ENCODE measurements around the gene BNIPL.

Gene BNIPL

DNA sequence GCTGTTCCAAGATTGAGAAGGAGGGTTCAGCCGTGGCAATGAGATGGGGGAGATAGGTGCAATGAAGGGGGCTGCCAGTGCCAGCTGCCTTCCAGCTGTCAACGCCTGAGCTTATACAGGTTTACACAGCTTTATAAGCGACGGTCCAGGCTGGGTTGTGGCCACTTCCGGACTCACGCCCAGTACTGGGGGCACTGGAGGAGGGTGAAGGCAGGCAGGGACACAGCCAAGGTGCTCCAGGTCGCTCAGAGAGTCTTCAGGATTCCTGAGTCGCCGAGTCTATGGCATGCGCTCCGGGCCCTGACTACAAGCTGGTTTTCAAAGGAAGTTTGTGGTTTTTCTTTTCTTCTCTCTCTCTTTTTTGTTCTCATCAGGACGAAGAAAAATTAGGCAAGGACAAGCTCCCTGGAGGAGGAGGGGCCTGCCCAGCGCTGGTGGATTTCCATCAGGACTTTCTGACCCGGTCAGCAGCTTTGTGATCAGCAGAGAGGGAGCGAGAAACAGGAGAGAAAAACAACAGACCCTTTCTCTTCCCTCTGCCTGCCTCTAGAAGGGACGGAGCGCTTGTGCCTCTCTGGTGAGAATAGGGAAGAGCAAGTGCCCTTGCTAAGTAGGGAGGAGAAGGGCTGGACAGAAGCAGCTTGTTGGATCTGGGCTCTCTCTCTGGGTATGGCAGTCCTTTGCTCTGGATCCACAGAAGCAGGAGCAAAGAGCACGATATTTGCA lies 29.9 kb upstream of the BNIPL start, which contains the start of gene MINDY1:
MINDY1 (minus strand) TSS at position 576 of the 726 bp plus-strand sequence. CDS start 4,285 bp downstream, outside the sequence.
- Histone ChIP-seq H3K9me3 (ENCODE audit: insufficient read depth, low read length) (no peaks in the 10 kb centered on the region), H3K27me3 (ENCODE audit: low read depth, low read length) (no peaks in the 10 kb centered on the region), H3K4me2 (ENCODE audit: low read length) (peak within 1 kb of the TSS; percentile 86), H3K27ac (ENCODE audit: low read length) (no peak within 1 kb of the TSS), H3K36me3 (replicated peaks; ENCODE audit: low read depth, low read length) (no peaks in the 10 kb centered on the region), H4K20me1 (ENCODE audit: insufficient read depth, low read length) (no peaks in the 10 kb centered on the region), H3K9ac (ENCODE audit: low read length) (peak within 1 kb of the TSS; percentile 56), H2AFZ (ENCODE audit: low read depth, low read length) (peak within 1 kb of the TSS; percentile 88), H3K79me2 (ENCODE audit: low read length) (peaks cover 14% of the 10 kb centered on the region; the same call in 1 of the 2 replicates), H3K4me3 (ENCODE audit: low read length) (peak within 1 kb of the TSS; percentile 90), H3K4me1 (ENCODE audit: low read length) (peaks cover 33% of the 10 kb centered on the region)
- TF ChIP-seq, protein P1, sequence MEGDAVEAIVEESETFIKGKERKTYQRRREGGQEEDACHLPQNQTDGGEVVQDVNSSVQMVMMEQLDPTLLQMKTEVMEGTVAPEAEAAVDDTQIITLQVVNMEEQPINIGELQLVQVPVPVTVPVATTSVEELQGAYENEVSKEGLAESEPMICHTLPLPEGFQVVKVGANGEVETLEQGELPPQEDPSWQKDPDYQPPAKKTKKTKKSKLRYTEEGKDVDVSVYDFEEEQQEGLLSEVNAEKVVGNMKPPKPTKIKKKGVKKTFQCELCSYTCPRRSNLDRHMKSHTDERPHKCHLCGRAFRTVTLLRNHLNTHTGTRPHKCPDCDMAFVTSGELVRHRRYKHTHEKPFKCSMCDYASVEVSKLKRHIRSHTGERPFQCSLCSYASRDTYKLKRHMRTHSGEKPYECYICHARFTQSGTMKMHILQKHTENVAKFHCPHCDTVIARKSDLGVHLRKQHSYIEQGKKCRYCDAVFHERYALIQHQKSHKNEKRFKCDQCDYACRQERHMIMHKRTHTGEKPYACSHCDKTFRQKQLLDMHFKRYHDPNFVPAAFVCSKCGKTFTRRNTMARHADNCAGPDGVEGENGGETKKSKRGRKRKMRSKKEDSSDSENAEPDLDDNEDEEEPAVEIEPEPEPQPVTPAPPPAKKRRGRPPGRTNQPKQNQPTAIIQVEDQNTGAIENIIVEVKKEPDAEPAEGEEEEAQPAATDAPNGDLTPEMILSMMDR (IDR thresholded peaks at IDR 0.05; ENCODE audit: low read depth, low read length) = peak; percentile 28; the same call in 1 of the 2 replicates
- no peak for TF ChIP-seq EZH2phosphoT487 (IDR thresholded peaks at IDR 0.05; ENCODE audit: low read depth)

DNA sequence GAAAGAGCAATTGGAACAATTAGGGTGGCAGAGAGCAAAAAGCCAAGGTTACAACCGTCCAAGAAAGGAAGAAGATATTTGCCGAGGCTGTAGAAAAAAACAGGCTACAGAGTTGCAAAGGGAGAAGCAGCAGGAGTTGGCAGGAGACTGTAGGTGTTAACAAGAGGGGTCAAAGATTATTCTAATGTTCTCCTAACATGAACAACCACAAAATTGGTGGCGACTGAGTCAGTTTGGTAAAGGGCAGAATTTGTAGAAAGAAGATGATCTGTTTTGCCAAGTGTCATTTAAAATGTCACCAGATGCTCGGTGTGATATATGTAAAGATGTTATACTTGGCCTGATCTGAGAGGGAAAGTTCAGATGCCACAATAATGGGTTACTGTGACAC lies 28.5 kb upstream of the BNIPL start:
- TF ChIP-seq, protein P1 (IDR thresholded peaks at IDR 0.05; ENCODE audit: low read depth, low read length) = no peak
- TF ChIP-seq EZH2phosphoT487 (IDR thresholded peaks at IDR 0.05; ENCODE audit: low read depth) = no peak
- Histone ChIP-seq H3K4me3 (ENCODE audit: low read length) (peak overlapping the region; percentile 90), H3K4me2 (ENCODE audit: low read length) (peak overlapping the region; percentile 70), H3K9me3 (ENCODE audit: insufficient read depth, low read length) (no peaks in the 10 kb centered on the region), H3K4me1 (ENCODE audit: low read length) (peaks cover 33% of the 10 kb centered on the region), H4K20me1 (ENCODE audit: insufficient read depth, low read length) (no peaks in the 10 kb centered on the region), H3K36me3 (replicated peaks; ENCODE audit: low read depth, low read length) (no peaks in the 10 kb centered on the region), H2AFZ (ENCODE audit: low read depth, low read length) (peak overlapping the region; percentile 63; the same call in 1 of the 2 replicates), H3K79me2 (ENCODE audit: low read length) (peaks cover 14% of the 10 kb centered on the region; the same call in 1 of the 2 replicates), H3K9ac (ENCODE audit: low read length) (peak overlapping the region; percentile 46), H3K27me3 (ENCODE audit: low read depth, low read length) (no peaks in the 10 kb centered on the region), H3K27ac (ENCODE audit: low read length) (no peak overlapping the region)

DNA sequence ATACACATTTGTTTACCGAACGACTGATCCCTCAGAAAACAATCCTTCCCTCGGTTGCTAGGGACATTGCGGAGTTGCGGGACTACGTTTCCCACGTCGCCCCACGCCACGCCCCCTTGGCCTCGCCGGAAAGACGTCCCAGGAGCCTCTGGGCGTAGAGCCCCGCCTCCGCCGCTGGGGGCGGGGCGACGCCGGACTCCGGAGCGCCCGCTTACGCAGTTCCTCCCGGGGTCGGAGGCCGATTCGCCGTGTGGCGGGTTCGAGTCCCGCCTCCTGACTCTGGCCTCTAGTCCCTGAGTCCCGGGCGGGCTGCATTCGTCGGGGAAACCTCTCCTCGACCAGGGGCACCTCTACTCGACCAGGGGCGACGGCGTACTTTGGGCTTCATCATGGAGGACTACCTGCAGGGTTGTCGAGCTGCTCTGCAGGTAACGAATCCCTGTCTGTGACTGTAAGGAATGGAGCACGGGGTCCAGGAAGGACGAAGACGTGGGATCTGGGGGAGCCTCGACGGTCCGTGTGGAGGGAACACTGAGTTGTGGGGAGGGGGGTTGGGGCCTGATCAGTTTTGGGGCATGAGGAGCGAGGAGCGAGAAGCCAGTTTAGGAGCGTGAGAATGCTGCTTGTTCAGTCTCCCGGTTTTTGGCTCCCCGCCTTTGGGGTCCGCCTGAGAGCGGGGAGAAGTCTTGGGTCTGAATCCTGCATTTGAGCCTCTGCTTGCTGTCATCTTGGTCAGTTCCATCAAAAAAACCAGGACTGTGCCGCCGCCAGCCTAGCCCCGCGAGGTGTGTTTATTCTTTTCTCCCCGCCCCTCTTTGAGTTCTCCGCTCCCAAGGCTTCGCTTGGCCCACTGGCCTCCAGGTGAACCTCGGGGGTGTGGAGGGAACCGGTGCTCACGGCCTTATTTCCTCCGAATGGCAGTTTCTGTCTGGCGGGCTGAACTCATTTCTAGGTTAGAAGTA lies 27.9 kb upstream of the BNIPL start, which contains the start of gene PRUNE1:
PRUNE1 (plus strand) TSS at position 206 of the 962 bp plus-strand sequence; CDS start at position 390, 184 bp downstream.
- peak within 1 kb of the TSS; percentile 97 for H2AFZ ChIP-seq (ENCODE audit: low read depth, low read length)
- peaks cover 33% of the 10 kb centered on the region for H3K4me1 ChIP-seq (ENCODE audit: low read length)
- TF ChIP-seq EZH2phosphoT487 (IDR thresholded peaks at IDR 0.05; ENCODE audit: low read depth) = no peak
- TF ChIP-seq, protein P1 (IDR thresholded peaks at IDR 0.05; ENCODE audit: low read depth, low read length) = no peak
- peak within 1 kb of the TSS; percentile 85 for H3K4me2 ChIP-seq (ENCODE audit: low read length)
- H4K20me1 ChIP-seq (ENCODE audit: insufficient read depth, low read length) = no peaks in the 10 kb centered on the region
- H3K27me3 ChIP-seq (ENCODE audit: low read depth, low read length) = no peaks in the 10 kb centered on the region
- H3K79me2 ChIP-seq (ENCODE audit: low read length) = peaks cover 14% of the 10 kb centered on the region; the same call in 1 of the 2 replicates
- H3K9me3 ChIP-seq (ENCODE audit: insufficient read depth, low read length) = no peaks in the 10 kb centered on the region
- H3K36me3 ChIP-seq (replicated peaks; ENCODE audit: low read depth, low read length) = no peaks in the 10 kb centered on the region
- peak within 1 kb of the TSS; percentile 25 for H3K27ac ChIP-seq (ENCODE audit: low read length)
- H3K9ac ChIP-seq (ENCODE audit: low read length) = peak within 1 kb of the TSS; percentile 94
- peak within 1 kb of the TSS; percentile 90 for H3K4me3 ChIP-seq (ENCODE audit: low read length)
